ENCODE results near the gene PEG3.
"Not testable (repeated sequence)": the region's sequence is repeated elsewhere in the genome, so short reads cannot be mapped to it uniquely, and the experiment has no call there.

PEG3 gene

GRCh38 chr19:56840451-56841192, at the start of gene PEG3, which contains the start of gene ZIM2:
Gene PEG3, minus strand, starts transcription at chr19:56840726. Its CDS starts 16,071 bp downstream, at chr19:56824655.
Gene ZIM2, minus strand, starts transcription at chr19:56840726. Its CDS starts 16,449 bp downstream, at chr19:56824277.
- no peak for DNase-seq (ENCODE audit: low read depth in 2 of 2, low spot score in 1 of 2)

GRCh38 chr19:56885173-56885985, 44.9 kb upstream of the PEG3 start:
- no peak for DNase-seq (ENCODE audit: low read depth in 2 of 2, low spot score in 1 of 2)

GRCh38 chr19:56884441-56884840, 43.9 kb upstream of the PEG3 start:
- DNase-seq (ENCODE audit: low read depth in 2 of 2, low spot score in 1 of 2), result no peak

- no peak for DNase-seq (ENCODE audit: low read depth in 2 of 2, low spot score in 1 of 2)
Measured at GRCh38 chr19:56880592-56881190, 40.2 kb upstream of the PEG3 start.

GRCh38 chr19:56877069-56877715, 36.7 kb upstream of the PEG3 start:
- no peak for DNase-seq (ENCODE audit: low read depth in 2 of 2, low spot score in 1 of 2)

- no peak for DNase-seq (ENCODE audit: low read depth in 2 of 2, low spot score in 1 of 2)
Measured at GRCh38 chr19:56875717-56876116, 35.2 kb upstream of the PEG3 start.

- no peak for DNase-seq (ENCODE audit: low read depth in 2 of 2, low spot score in 1 of 2)
Measured at GRCh38 chr19:56874530-56874929, 34.0 kb upstream of the PEG3 start.

GRCh38 chr19:56873493-56873892, 33.0 kb upstream of the PEG3 start:
- DNase-seq (ENCODE audit: low read depth in 2 of 2, low spot score in 1 of 2), result no peak

GRCh38 chr19:56869886-56870285, 29.4 kb upstream of the PEG3 start:
- DNase-seq (ENCODE audit: low read depth in 2 of 2, low spot score in 1 of 2), result no peak

GRCh38 chr19:56868446-56868845, 27.9 kb upstream of the PEG3 start:
- no peak for DNase-seq (ENCODE audit: low read depth in 2 of 2, low spot score in 1 of 2)

GRCh38 chr19:56866538-56866937, 26.0 kb upstream of the PEG3 start:
- no peak for DNase-seq (ENCODE audit: low read depth in 2 of 2, low spot score in 1 of 2)

- no peak for DNase-seq (ENCODE audit: low read depth in 2 of 2, low spot score in 1 of 2)
Measured at GRCh38 chr19:56864443-56865125, 24.1 kb upstream of the PEG3 start.

GRCh38 chr19:56862741-56863140, 22.2 kb upstream of the PEG3 start:
- DNase-seq (ENCODE audit: low read depth in 2 of 2, low spot score in 1 of 2), result no peak

GRCh38 chr19:56860409-56860808, 19.9 kb upstream of the PEG3 start:
- not testable (repeated sequence) for DNase-seq (ENCODE audit: low read depth in 2 of 2, low spot score in 1 of 2)

- DNase-seq (ENCODE audit: low read depth in 2 of 2, low spot score in 1 of 2), result no peak
Measured at GRCh38 chr19:56858026-56858425, 17.5 kb upstream of the PEG3 start.

- no peak for DNase-seq (ENCODE audit: low read depth in 2 of 2, low spot score in 1 of 2)
Measured at GRCh38 chr19:56856822-56857221, 16.3 kb upstream of the PEG3 start.

GRCh38 chr19:56852361-56852760, 11.8 kb upstream of the PEG3 start:
- DNase-seq (ENCODE audit: low read depth in 2 of 2, low spot score in 1 of 2), result not testable (repeated sequence)

GRCh38 chr19:56848166-56848565, 7.6 kb upstream of the PEG3 start:
- DNase-seq (ENCODE audit: low read depth in 2 of 2, low spot score in 1 of 2), result no peak

GRCh38 chr19:56842412-56842811, 1.9 kb upstream of the PEG3 start:
- no peak for DNase-seq (ENCODE audit: low read depth in 2 of 2, low spot score in 1 of 2)

- DNase-seq (ENCODE audit: low read depth in 2 of 2, low spot score in 1 of 2), result no peak
Measured at GRCh38 chr19:56841193-56841543, 642 bp upstream of the PEG3 start.

All from stimulated activated CD8-positive, alpha-beta memory T cell treated with anti-CD3 and anti-CD28 coated beads, Interleukin-4, amount 100 ng/mL, for 1 hour (primary cell).